RPMI7951 (cell line): ENCODE measurements around the gene EPHX1. TPM values are rescaled to one million over a fixed set of nuclear protein-coding genes. Genes with fewer than 3 reads are reported as not detected.
A peak's percentile ranks its signal among the peaks of the same experiment; 100 is the strongest.
"Not testable (repeated sequence)": the region's sequence is repeated elsewhere in the genome, so short reads cannot be mapped to it uniquely, and the experiment has no call there.

Experiments
- DNase-seq: peaks from one replicate; pipeline ENCODE4 v3.0.0-alpha.2; 2012; ENCODE audit warnings: low read depth
- total RNA-seq: library from RNA; depleted of rRNA; stranded (reverse); fragments of >200 nt; shearing (Covaris generic); gene quantifications from 2 replicates; pipeline ENCODE4 v1.2.3, GENCODE V29; 2014

The EPHX1 gene
- total RNA-seq, 1 experiment from 2014 or later = 25.5 TPM

DNA sequence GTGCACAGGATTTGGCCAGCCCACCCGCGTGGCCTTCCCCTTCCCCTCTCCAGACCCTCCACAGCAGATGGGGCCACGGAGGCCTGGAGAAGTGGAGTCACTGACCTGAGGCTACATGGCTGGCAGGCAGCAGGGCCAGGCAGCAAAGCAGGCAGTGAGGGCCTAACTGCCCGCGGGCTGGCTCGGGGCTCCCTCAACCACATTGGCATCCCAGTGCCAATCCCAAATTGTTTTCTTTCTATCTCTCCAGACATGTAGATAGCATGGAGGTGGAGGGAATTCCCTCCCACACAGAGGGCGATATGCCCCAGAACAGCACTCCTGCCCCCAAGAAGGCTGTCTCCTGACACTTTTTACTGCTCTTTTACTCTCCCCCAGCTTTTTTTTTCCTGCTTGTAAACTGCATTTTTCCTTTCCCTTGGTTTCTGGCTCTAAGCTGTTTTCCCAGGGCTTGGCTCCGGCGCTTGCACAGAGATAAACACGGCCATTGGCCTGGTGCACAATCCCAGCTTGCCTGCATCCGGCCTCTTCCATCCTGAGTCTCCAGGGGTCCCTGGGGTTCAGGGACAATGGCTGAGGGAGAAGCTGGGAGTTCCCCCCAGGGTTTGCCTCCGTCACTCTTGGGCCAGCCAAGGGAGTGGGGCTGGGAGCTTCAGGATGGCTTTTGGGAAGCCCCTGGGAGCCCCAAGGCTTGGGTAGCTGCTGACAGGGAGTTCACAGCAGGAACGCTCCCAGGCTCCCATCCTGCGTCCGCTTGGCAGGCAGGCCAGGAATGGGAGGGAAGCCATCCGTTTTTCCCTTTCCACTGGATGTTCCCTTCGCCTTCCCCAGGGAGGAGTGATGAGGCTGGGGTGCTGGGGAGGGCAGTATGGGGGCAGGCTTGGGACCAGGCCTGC lies 7.0 kb downstream of the EPHX1 start:
- DNase-seq = no peak

DNA sequence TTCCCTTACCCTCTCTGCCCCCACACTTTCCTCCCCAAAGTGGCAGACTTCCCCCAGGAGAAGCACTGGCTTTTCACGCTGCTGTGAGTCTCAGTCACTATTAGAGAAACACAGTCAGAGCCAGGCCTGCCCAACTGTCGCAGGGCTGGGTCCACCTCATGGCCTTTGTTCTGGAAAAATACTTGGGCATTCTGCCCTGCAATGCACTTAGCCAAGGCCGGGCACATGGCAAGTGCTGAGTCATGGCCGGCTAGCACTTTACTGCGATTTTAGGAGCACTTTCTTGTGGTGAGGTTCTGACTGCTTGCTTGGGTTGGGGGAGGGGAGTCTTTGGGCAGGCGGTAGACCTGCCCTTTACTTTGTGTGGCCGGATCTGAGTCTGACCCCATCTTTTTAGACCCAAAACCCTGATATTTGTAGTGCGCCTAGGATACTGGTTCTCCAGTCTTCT lies 7.7 kb downstream of the EPHX1 start:
- DNase-seq = peak; percentile 96

GRCh38 chr1:225818229-225818628 lies 8.3 kb downstream of the EPHX1 start:
- no peak for DNase-seq

DNA sequence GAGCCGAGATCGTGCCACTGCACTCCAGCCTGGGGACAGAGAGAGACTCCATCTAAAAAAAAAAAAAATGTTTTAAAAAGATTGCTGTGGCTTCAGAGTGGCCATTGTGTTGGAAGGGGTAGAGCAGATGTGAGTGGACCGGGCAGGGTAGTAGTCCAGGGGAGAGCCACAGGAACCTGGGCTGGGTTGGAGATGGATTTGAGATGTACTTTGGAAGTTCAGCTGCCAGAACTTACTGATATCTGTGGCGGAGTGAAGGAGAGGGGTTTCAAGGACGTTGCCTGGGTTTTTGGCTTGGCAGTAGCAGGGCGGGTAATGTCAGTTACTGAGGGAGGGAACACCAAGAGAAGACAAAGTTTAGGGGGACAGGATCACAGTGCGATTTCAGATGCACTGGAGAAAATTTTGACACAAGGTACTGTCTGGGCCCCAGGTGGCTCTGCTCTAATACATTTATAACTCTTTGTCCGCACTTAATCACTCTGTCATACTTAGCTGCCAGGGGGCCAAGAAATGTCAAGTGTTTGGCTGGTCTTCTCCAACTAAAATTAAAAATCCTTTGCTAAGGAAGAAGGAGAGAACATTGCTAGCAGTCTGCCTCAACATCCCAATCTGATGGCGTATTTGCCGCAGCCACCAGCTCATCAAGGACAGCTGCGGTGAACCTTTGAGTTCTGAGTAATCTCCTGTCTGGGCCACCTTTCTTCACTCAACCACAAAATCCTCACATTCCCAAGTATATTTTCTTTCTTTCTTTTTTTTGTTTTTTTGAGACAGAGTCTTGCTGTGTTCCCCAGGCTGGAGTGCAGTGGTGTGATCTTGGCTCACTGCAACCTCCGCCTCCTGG lies 9.6 kb downstream of the EPHX1 start:
- no peak for DNase-seq

DNA sequence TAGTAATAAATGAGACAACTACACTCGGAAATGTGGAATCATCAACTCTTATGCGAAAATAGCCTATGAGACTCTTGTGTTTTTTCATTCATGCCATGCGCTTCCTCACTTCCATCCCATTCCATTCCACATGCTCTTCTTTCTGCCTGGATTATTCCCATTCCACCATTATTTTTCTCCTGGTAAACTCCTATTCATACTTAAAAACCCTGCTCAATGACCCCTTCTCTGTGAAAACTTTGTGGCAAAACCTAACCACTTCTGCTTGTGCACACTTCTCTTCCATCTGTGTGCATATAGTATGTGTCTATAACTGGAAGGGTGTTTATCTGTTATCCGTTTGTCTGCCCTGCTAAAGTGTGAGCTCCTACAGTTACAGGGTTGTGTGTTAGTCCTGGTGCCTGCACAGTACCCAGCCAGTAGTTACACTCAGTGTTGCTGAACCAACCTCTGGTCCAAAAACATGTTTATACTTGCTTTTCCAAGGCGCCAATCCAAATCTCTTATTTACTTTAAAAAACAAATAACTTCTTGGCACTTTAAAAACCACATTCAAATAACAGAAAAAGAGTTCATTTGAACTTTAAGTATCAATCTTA lies 10.7 kb downstream of the EPHX1 start:
- no peak for DNase-seq

DNA sequence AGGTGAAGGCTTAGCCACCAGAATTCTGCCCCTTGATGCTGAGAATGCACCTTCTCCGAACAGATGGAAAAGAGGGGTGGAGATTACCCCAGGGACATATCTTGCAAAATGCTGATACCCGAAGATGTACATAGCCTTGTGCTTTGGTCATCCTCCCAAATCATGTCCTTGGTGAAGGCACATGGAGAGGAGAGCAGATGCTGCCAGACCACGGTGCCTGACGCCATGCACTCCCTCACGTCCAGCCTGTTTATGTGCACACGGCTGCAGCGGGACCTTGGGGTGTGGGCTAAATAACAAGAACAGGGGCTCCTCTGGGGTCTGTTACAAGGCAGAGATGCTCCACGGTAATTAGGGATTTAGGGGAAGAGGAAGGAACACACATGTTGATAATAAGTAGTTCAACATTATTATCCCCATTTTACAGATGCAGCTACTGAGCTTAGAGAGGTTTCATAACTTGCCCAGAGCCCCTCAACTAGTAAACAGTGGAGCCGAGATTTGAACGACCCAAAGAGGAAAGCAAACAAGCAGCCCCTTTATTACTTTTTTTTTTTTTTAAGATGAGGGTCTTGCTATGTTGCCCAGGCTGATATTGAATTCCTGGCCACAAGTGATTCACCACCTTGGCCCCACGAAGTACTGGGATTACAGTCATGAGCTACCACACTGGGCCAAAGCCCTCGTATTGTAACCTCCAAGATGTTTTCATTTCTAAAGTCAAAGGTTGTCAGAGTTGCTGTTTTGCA lies 12.9 kb downstream of the EPHX1 start:
- no peak for DNase-seq

DNA sequence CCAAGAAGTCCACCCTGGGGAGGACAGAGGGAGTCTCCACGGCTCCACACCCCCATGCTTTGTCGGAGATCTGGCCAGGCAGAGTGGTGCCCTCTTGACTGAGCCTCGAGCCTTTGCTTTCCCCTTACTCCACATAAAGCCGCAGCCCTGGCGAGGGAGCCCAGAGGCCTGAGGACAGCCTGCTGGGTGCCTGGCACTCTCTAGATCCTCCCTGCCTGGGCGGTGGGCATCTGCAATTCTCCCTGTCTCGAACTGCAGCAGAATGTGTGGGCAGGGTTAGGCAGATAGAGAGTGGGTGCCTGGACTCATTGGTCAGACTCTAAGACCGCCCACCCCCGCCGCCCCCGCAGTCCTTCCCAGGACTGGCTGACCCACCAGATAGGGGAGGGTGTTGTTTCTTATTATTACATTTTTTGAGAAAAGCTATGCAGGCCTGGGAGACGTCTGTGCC lies 13.9 kb downstream of the EPHX1 start:
- no peak for DNase-seq

GRCh38 chr1:225824533-225824941 lies 14.6 kb downstream of the EPHX1 start:
- no peak for DNase-seq

GRCh38 chr1:225825078-225825477 lies 15.2 kb downstream of the EPHX1 start:
- no peak for DNase-seq

DNA sequence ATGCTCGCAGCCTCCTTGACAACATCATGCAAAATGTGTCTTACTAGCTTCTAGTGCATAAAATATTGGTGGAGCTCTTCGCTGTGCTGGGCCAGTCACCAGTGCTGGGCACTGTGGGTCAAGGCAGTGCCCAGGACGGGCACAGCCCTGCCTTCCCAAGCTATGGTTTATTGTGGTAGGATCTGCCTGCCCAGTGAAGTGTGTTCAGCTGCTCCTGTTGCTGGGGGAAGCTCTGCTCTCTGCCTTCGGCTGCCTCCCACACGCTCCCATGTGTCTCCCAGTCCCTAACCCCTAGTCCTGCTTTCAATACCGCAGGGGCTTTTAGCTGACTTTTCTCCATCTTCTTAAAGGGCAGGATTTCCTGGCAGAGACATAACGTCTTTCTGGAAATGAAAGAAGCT lies 15.7 kb downstream of the EPHX1 start:
- no peak for DNase-seq

GRCh38 chr1:225827076-225827475 lies 17.2 kb downstream of the EPHX1 start:
- no peak for DNase-seq

DNA sequence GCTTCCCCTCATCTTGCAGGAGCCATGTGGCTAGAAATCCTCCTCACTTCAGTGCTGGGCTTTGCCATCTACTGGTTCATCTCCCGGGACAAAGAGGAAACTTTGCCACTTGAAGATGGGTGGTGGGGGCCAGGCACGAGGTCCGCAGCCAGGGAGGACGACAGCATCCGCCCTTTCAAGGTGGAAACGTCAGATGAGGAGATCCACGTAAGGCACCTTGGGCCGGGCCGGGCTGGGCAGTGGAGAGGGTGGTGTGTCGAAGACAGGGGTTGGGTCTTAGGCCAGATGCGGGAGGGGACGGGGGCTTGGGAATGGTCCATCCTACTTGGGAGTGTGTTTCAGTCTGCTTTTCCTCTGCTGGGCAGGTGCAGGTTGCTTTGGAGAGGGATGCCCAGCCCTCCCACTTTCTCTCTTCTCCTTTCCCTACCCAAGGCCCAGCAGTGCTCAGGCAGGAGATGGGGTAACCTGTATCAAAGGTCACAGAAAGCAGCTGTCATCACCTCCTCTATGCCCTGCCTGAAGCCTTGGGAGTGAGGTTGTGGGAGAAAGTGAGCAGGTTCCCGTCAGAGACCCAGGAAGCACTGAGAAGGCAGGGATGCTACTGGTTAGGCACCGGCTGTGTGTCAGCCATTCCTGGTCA lies 18.9 kb downstream of the EPHX1 start:
- no peak for DNase-seq

- no peak for DNase-seq
These were observed 20.9 kb downstream of the EPHX1 start for GRCh38 chr1:225830841-225831240.

GRCh38 chr1:225834417-225835329 lies 24.7 kb downstream of the EPHX1 start:
- peak; percentile 35 for DNase-seq

DNA sequence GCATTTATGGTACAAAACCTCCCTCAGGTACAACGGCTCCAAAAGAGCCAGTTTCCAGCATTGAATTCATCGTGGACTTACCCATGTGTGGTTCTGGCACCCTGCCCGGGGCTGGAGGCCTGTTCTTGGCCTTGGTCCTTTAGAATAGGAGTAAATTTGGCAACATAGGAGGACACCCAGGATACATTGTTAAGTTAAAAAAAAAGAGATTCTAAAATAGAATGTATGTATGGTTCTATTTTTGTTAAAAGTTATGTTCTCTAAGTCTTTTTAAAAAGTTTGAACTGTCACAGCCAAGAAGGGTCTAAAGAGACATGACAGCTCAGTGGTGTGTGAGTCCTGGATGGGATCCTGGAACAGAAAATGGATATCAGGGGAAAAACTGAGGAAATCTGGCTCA lies 25.9 kb downstream of the EPHX1 start:
- DNase-seq = peak; percentile 42

GRCh38 chr1:225836296-225836695 lies 26.4 kb downstream of the EPHX1 start:
- not testable (repeated sequence) for DNase-seq

GRCh38 chr1:225838793-225839192 lies 28.9 kb downstream of the EPHX1 start:
- DNase-seq = no peak

DNA sequence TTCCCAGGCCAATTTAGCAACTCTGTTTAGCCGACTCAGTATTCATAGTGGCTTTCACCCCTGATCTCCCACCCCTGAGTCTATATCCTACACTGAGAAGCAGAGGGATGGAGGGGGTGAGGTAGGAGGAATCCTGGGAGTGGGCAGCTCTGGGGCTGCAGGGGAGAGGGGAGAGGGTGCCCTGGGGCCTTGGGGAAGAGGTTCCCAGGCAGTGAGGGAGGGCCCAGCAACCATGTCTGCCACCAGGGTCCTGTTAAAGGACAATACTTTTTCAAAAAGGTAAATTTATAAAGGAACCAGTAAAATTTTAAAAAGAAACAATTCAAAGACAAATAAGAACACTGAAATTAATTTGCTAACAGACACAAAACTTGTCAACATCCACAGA lies 30.3 kb downstream of the EPHX1 start:
- DNase-seq = no peak

DNA sequence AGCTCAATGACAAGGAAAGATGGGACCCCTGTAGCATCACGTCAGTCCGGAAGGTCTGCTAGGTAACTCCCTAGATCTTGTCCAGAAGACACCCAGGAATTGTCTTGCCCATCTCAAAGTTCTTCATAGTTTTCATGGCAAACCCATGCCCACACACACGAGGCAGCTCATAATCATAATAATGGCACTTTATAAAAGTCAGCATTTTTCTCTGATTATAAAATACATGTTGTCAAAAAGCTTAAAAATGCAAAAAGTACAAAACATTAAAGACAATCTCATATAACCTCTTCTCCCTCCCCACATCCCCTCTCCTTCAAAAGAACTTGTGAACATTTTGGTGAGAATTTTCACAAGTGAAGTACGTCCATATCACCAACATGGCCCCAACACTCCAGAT lies 30.8 kb downstream of the EPHX1 start:
- no peak for DNase-seq

GRCh38 chr1:225842074-225842473 lies 32.1 kb downstream of the EPHX1 start:
- DNase-seq = no peak
